ENCODE measurements around the gene WNT3A. TPM values are rescaled to one million over a fixed set of nuclear protein-coding genes. Genes with fewer than 3 reads are reported as not detected.

WNT3A gene
- total RNA-seq, 1 experiment from 2014 or later = not detected

DNA sequence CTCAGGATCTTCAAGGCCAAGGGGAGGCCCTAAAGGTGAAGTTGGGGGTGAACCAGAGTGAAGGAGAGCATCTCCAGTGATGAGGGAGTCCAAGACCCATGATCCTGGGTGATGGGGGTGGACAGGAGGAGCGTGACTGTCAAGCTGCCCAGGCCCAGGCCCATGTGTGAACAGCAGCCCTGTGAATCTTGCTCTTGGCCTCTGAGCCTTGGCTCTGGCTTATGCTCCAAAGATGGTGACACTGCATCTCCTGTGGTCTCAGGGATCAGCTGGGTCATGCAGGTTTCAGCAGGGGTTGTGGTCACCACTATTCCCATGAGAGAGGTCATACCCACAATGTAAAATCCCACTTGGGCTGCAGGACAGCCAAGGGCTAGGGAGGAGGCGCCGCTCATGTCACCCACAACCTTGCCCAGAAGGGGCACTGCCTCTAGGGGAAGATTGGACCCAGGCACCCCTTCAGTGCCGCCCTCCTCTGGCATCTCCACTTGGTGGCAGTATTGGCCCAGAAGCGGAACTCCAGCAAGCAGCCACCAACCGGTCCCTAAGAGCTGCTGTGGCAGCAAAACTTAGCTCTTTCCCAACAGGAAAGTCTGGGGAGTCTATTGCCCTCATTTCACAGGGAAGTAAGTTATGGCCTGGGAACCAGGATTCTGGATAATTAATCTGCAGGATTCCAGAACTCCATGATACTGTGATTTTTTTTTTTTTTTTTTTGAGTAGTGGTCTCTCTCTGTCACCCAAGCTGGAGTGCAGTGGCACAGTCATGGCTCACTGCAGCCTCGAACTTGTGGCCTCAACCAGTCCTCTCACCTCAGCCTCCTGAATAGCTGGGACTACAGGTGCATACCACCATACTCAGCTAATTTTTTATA is 7.5 kb upstream of the WNT3A start:
- DNase-seq (ENCODE audit: low spot score) = peak; percentile 68

DNA sequence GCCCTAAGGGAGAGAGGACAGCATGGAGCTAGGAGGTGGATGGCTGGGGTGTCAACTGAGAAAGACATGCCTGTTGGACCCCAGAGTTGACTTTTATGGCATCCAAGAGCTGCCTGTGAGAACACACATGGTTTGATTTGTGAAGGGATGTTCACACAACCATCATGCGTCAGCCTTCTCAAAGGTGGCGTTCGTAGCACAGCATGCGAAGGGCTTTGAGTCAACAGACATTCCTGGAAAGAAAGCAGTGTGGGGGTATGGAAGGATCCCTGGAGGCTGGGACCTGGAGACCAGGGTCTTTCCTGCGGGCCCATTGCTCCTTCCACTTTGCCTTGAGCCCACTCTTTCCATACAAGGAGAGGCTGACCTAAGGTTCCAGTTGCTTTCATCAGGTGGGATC is 6.4 kb upstream of the WNT3A start:
- peak; percentile 1 for DNase-seq (ENCODE audit: low spot score)

DNA sequence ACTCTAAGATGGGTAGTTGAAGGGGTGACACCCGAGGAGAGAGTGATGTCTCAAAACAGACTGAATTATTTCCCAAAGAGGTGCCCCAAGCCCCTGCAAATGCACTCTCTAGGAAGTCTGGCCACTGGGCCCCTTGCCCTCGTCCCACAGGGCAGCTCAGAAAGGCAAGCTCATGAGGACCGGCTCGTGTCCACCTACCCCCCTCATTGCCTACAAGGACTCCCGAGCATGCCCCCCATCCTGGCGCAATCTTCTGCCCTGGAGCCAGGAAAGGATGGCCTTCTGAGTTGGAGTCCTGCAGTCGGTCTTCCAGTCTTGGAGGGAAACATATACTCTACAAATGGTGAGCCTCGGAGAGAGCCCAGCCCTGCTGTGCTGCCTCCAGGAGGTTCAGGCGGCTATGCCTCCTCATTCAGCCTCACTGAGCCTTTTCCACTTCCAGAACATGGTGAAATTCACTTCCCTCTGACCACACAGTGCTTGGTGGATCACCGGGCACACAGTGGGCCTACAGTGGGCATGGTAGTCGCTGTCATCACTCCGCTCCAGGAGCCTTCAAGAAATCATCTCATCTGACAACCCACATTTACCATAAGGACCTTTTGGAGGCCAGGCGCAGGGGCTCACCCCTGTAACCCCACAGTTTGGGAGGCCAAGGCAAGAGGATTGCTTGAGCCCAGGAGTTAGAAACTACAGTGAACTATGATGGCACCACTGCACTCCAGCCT is 5.8 kb upstream of the WNT3A start:
- DNase-seq (ENCODE audit: low spot score) = no peak

DNA sequence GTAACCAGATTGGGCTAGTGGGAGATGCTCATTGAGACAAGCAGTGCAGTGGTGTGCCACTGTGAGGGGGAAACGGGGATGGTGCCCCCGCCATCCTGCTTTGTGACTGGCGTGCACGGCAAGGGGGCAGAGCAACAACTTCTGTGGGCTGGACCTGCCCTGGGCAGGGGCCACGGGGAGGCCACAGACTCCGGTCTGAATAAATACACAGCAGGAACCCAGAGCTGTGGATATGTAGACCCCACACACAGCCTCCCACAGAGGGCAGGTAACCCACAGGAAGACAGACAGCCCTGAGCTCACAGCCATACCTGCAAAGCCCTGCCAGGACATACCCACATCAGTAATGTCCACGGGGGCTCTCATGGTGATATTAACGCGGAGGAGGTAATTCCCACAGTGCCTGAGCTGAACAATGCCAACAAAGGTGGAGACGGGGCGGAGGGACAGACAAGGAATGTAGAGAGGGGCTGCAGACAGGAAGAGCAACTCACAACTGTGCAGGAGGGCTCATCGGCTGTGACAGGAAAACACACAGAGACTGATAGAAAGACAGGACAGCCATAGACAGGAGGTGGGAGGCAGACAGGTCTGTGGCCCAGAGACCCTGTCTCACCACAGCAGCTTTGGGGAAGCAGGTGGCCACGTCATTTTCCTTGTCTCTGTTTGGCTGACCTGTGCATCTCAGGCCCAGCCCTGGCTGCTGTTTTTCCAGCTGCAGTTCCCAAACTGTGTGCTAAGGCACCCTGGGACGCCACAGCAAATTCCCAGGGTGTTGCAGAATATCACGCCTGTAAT is 4.9 kb upstream of the WNT3A start:
- DNase-seq (ENCODE audit: low spot score) = no peak

DNA sequence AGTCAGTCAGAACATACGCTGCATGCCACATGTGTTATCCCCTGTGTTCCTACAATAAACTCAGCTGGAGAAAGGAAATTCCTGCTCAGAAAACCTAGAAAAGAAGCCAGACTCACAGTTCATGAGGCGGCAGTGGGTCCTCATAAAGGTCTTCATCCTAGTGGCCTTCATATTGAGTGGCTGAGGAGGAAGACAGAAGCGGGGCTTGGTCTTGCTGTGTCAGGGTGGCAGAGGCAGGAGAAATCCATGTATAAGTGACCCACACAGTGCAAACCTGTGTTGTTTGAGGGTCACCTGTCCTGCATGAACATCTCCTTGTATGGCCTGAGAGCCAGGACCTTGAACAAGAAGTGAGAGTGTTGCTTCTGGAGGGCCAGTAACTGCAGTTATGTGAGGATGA is 4.0 kb upstream of the WNT3A start:
- DNase-seq (ENCODE audit: low spot score) = no peak

DNA sequence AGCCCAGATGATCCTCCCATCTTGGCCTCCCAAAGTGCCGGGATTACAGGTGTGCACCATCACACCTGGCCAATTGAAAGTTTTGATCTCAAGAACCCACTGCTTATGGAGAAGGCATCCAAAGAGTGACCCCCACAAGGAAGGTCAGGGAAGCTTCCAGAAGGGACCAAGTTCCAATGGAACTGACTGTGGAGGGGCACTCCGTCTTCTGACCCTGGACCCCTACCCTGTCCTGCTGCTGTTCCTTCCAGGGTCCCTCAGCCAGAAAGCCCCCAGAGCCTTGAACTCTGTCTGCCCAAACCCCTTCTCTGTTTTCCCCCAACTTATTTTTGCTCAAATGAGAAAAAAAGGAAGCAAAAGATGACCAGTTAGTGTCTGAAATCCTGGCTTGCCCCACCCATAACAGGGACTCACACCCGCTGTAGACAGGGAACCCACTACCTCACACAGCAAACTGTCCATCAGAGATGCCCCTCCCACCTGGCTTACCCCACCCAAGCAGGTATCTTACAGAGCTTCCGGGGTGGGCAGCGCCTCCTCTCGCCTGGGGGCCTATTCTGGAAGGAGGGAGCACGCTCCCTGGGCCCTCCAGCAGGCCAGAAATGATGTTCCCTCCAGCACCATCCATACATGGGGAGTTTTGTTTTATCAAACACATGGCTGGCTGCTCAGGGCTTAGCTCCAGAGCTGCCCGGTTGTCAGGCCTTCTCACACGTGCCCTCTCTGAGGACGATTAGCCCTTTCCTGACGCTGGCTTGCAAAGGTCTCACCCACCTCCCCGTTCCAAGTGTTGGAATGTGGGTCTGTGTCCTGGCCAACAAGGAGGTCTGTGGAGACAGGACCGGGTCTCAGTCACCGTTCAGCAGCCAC is 3.1 kb upstream of the WNT3A start:
- DNase-seq (ENCODE audit: low spot score) = no peak

DNA sequence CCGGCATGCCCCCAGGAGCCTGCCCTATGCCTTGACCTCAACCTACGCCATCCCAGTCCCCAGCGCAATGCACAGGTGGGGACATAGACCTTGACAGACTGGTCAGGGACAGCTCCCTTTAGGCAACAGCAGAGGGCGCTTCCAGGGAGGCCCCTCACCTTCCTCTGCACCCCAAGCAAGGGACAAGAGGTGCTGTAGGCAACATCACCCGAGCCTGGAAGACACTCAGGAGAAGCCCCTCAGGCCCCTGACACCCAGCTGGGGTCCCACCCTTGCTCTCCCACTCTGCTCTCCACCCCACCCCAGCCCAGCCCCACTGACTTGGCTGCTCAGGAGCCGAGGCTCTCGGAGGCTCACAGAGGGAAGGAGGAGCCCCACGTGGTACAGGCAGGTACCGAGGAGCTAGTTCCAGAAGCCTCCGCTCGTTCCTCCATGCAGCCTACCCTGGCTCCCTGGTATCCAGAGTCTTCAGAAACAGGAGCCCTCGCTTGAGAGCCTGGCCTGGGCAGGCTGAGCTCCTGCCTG is 2.4 kb upstream of the WNT3A start:
- no peak for DNase-seq (ENCODE audit: low spot score)

DNA sequence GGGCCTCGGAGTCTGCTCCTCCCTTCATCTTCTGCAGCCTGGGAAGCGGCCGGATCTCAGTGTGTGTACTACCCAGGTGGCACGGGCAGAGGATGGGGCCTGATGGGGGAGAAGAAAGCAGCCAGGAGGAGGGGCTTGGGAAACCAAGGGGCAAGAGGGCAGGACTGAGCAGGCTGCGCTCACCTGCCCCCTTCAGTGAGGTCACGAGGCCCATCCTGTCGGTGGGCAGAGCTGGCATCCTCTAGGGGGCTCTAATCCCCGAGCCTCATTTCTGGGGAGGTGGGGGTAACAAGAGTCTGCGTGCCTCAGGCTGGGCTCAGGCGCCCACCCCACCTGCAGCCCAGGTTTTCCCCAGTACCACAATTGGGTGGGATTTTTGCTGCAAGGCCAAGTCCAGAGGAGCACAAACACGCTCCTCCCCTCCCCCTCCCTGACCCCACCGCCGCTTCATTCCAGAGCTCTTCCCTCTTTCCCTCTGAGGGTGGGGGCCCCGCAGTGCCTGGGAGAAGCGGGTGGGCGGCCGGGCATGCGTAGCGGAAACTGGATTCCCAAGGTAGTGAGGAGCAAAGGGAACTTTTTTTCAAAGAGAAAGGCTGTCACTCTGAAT is 1.8 kb upstream of the WNT3A start:
- no peak for DNase-seq (ENCODE audit: low spot score)

DNA sequence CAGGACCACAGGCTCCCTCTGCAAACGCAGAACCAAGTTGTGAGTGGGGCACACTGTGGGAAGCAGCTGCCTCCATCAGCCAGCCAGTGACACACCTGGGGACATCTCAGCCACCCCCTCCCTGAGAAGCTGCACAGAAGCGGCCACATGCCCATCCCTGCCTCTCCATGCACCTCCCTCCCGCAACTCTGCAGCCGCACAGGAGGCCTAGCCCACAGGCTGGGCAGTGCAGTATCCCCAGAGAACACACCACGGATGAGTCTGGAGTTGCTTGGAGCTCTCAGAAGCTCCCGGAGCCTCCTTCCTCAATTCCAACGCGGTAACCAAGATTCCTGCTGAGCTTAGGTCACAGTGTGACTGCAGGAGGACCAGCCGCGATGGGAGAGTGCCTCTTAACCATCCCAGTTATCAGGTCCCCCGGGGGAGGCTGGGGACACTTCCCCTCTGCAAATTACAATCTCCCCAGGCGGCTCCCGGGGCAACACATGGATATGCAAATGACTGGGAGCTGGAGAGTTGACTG is 1.2 kb upstream of the WNT3A start:
- DNase-seq (ENCODE audit: low spot score) = no peak

DNA sequence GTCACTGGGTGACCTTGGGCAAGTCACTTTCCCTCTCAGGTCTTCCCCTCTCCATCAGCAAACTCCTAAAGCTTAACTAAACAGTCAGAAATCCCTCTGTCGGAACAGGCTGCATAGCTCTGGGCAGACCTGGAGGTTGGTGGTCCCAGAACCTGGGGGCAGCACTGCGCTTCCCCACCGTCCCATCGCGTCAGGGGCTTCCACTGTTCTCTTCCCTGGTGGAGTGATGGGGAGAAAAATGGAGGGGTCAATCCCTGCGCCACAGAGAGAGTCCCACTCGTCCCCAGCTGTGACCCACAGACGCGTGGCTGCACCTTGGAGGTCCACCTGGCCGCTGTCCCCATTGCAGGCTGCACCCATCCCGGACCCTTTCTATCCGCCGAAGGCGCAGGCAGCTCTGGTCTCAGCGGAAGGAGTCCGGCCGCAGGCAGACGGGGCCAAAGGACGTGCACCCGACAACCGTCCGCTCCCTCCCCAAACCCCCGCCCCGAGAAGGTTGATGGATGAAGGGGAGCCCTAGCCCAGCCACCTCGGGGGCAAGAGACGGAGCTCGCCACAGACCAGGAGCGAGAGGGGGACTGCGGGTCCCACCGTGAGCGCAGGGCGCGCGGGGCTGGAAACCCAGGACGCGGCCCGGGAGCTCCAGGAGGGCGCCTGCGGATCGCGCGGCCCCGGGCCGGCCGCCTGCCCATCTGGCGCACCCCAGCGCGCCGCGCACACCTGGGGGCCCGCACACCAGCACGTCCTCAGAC is 588 bp upstream of the WNT3A start:
- DNase-seq (ENCODE audit: low spot score) = no peak

DNA sequence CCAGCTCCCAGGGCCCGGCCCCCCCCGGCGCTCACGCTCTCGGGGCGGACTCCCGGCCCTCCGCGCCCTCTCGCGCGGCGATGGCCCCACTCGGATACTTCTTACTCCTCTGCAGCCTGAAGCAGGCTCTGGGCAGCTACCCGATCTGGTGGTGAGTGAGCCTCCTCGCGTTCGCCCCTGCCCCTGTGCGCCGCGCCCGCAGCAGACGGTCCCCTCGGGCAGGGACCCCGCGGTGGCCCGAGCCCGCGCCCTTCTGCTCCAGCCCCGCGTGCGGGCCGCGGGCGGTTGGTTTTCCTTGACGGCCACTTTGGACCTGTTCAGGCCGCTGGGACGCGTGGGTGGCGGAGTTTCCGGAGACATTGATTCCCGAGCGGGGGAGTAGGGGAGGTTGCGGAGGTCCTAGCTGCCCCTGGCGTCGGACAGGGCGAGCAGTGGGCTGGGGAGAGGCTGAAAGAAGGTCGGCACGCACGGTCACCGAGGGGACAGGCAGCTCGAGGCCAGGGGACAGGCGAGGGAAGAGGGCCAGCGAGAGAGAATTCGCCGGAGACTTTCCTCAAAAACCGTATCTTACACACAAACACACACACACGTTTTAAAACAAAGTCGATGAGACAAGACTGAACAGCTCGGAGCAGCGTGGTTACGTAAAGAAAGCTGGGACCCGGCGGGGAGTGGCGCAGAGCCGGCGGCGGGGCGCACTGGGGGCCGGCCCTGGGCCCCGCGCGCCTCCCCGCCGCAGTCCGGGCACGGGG is 427 bp downstream of the WNT3A start:
- no peak for DNase-seq (ENCODE audit: low spot score)

DNA sequence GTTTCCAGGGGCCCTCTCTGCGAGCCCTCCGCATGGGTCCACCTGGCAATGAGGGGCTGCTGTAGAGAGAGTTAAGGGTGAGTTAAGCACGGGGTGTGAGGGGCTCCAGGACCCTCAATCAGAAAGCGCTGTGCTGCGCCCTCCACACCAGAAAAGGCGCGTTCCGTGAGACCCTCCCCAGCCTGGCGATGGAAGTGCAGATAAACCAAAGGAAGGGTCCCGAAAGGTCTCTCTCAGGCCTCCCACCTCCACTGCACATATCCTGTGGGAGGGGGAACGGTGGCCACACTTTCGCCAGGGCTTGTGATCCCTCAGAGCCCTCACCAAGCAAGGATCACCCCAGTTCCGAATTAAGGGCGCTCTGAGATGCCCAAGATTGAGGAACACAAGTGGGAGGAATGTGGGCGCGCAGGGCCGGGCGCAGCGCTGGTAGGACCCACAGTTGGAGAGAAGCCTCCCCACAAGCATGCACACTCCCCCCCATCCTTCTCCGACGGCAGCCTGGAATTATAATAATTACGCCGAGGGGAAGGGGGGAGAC is 1.1 kb downstream of the WNT3A start:
- no peak for DNase-seq (ENCODE audit: low spot score)

DNA sequence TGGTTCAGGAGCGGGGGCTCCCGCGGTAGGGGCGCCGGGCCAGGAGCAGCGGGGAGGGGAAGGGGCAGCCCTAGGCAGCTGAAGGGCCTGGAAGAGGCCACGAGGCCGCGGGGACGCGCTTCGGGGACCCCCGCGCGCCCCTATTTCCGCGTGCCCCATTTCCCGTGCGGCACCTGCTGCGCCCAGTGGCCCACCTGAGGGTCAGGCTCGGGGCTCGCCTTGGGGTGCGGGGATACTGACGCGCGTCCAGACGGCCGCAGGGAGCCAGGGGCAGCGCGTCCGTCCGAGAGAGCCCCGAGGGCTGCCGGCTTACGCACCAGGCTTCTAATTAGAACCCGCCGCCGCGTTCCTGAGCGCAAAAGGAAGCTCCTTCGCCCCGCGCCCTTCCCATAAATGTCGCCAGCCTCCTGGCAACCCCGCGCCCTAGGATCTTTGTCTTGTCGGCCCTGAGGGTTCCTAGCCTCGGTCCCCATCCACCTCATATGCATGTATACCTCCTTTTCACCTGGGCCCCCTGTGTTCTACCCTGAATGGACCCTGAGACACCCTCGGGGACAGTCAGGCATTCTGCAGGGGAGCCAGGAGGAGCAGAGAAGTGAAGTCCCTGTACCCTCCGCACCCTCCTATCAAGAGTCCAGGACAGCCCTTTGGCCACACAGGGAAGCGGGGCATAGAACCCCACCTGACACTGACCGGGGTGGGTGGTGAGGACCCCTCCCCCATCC is 1.8 kb downstream of the WNT3A start:
- DNase-seq (ENCODE audit: low spot score) = no peak

DNA sequence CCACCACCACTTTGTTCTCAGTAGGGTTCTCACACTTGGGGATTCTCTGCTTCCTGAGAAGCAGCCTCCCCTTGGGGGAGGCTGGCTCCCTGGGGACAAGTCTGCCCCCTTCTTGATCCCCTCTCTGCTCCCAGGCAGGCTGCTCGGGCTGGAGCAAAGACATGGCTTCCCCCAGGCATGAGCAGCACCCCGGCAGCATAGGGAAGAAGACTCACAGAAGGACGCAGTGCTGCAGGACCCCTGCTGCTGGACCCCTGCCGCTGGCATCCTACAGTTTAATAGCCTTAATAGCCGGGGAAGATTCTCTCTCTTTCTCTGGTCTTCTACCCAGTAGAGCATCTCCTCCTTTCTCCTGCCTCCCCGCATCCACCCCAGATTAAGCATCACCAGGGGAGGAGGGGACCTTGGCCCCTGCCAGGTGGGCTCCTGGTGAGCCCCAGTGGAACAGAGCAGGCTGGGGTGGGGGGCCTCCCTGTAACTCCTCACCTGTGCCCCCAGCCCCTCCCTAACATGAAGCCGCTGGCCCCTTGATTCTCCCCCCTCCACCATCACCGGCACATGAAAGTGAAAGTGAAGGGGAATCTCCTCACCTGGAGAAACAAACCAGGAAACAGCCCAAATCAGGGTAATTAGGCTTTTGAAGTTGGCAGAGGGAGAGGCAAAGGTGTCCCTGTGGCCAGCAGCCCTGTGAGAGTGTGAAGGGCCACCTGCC is 2.5 kb downstream of the WNT3A start:
- DNase-seq (ENCODE audit: low spot score) = no peak

DNA sequence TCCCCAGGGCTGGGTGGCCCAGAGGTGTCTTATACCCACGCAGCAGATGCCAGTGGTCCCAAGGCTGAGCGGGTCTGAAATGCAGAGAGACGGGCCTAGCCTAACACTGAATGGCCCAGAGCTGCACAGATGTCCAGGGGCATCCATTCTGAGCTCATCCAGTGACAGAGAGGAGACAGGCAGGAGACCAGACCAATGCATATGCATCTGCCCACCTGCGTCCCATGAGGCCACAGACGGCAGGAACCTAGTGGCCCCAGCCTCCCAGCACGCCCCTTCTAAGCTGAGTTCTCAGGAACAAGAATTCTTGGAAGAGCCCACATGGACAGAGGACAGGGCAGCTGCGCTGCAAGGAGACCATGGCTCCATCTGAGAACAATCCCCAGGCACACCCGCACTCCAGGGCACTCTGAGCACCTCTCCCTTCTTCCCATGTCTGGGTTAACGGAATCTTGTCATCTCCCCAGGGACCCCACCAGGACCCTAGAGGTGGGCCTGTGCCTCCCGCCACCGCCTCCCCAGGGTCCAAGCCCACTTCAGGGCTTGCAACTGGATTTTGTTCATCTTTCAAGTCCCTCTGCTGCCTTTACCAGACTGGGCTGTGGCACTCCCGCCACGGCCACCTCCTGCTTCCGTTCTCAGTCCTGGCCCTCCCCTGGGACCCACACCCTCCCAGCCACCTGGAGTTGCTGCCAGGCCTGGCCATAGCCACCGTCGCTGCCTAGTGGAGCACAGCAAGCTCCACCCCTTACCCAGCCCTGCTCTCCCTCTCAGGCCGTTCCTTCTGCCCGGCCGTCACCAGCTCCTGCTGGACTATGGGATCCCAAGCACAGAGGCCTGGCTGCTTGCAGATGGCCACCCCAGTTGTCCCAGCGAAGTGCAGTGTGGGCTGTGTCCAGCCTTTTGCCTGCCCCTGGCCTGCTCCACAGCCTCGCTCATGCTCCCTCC is 3.3 kb downstream of the WNT3A start:
- no peak for DNase-seq (ENCODE audit: low spot score)

DNA sequence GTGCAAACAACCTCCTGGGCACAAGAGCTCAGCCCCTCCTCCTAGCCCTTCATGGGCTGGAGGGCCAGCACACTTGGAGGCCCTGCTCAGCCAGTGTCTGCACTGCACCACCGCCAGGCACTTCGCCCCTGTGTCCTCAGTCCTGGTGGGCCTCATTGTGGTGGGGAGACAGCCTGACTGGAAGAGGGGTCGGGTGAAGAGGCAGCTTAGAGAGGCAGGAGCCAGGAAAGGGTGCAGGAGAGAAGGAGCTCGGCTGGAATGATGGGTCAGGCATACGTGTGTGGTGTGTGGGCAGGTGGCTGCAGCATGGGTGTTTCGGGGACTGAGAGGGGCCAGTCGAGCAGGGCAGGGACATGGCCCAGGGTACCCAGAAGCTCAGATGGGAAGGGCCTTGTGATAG is 4.1 kb downstream of the WNT3A start:
- no peak for DNase-seq (ENCODE audit: low spot score)
